K562 (cell line): ENCODE measurements around the gene SEC14L2. TPM values are rescaled to one million over a fixed set of nuclear protein-coding genes. Genes with fewer than 3 reads are reported as not detected.

ENCODE experiments used
- ATAC-seq: fragments of 200-7000 bp; cut with Tn5 transposase; 3 replicates; pipeline ENCODE4 v1.9.1; 2020; ENCODE audit warnings: moderate library complexity
- BruUV-seq: library from RNA; stranded (reverse); fragments of 400-500 nt; replicated peaks from 2 replicates; lab custom pipeline; 2021; lab: Mats Ljungman, UMichigan
- CTCF ChIA-PET: fragments of 300-600 bp; formaldehyde crosslinking; extraction: SDS; loops from one replicate; lab custom pipeline; 2021; ENCODE audit warnings: low intra/inter-chr PET ratio; lab: Yijun Ruan, JAX
- POLR2A ChIA-PET: fragments of 300-600, 350-650 bp; sonication (Branson Sonifier 250); formaldehyde crosslinking; extraction: SDS; loops from one replicate; lab custom pipeline; 2021; ENCODE audit warnings: antibody characterized with exemption, inconsistent platforms; lab: Yijun Ruan, JAX
- DNase-seq, 4 experiments: peaks; one replicate each; pipeline versions ENCODE4 v3.0.0 to v3.0.0-alpha.2; 2011 to 2018; ENCODE audit warnings: low spot score in 3 of 4, mixed read lengths in 3 of 4; ENCODE audit errors: extremely low read depth in 1 of 4
- FAIRE-seq: peaks from 2 replicates; lab custom pipeline; 2011; peaks lifted over from hg19 to GRCh38; lab: Jason Lieb, UNC
- H2AFZ ChIP-seq: 2 replicates; pipeline ENCODE4 v1.6.0; 2011; ENCODE audit warnings: low read depth, low read length, control low read depth, inconsistent platforms
- H3K27ac ChIP-seq: fragments of 200-600 bp; 3 replicates; pipeline ENCODE4 v1.8.0; 2011; ENCODE audit warnings: low read depth, mild to moderate bottlenecking, control low read depth, inconsistent platforms, low read length, moderate library complexity, mixed read lengths; ENCODE audit errors: extremely low read depth
- H3K27me3 ChIP-seq, 2 experiments: fragments of 300-600 bp in 1 of 2; 2 replicates in 1 of 2; 3 replicates in 1 of 2; pipeline versions ENCODE4 v1.6.0 to v1.8.0; 2011; ENCODE audit warnings: inconsistent platforms in 2 of 2, low read length in 2 of 2, mild to moderate bottlenecking in 1 of 2, mixed read lengths in 1 of 2, moderate library complexity in 1 of 2; ENCODE audit not compliant: control insufficient read depth in 2 of 2, insufficient read depth in 2 of 2
- H3K36me3 ChIP-seq: fragments of 300-600 bp; 3 replicates; pipeline ENCODE4 v1.8.0; 2011; ENCODE audit warnings: mild to moderate bottlenecking, low read length, inconsistent platforms; ENCODE audit not compliant: control insufficient read depth, insufficient read depth
- H3K4me1 ChIP-seq, 2 experiments: fragments of 200-600 bp in 1 of 2; replicated peaks in 1 of 2; 2 replicates in 1 of 2; 3 replicates in 1 of 2; pipeline versions ENCODE4 v1.5.1 to v1.8.0; 2011; ENCODE audit warnings: inconsistent platforms in 2 of 2, low read length in 2 of 2, mild to moderate bottlenecking in 1 of 2, mixed read lengths in 1 of 2, moderate library complexity in 1 of 2; ENCODE audit not compliant: control insufficient read depth in 2 of 2, insufficient read depth in 2 of 2
- H3K4me2 ChIP-seq: 2 replicates; pipeline ENCODE4 v1.6.1; 2011; ENCODE audit warnings: low read length, control low read depth, inconsistent platforms, mixed read lengths; ENCODE audit not compliant: insufficient read depth
- H3K4me3 ChIP-seq: fragments of 200-600 bp; sonication (generic), shearing (Covaris generic); 2 replicates; pipeline ENCODE4 v1.5.1; 2016; ENCODE audit warnings: control low read depth, inconsistent platforms
- H3K79me2 ChIP-seq: fragments of 200-600 bp; 3 replicates; pipeline ENCODE4 v1.8.0; 2011; ENCODE audit warnings: low read length, inconsistent platforms; ENCODE audit not compliant: control insufficient read depth, insufficient read depth
- H3K9ac ChIP-seq, 2 experiments: 2 replicates each; pipeline versions ENCODE4 v1.6.0 to v1.6.1; 2011; ENCODE audit warnings: low read depth in 2 of 2, low read length in 2 of 2, control low read depth in 1 of 2, inconsistent platforms in 1 of 2, mild to moderate bottlenecking in 1 of 2, mixed read lengths in 1 of 2; ENCODE audit not compliant: insufficient read depth in 1 of 2
- H3K9me1 ChIP-seq: one replicate; pipeline ENCODE4 v1.6.0; 2011; ENCODE audit warnings: inconsistent platforms, mild to moderate bottlenecking, low read length, moderate library complexity; ENCODE audit not compliant: control insufficient read depth, insufficient read depth
- H3K9me3 ChIP-seq: replicated peaks from 2 replicates; pipeline ENCODE4 v1.5.1; 2011; ENCODE audit warnings: low read depth, low read length, inconsistent platforms; ENCODE audit not compliant: control insufficient read depth, insufficient read depth
- H4K20me1 ChIP-seq: replicated peaks from 2 replicates; pipeline ENCODE4 v1.6.1; 2011; ENCODE audit warnings: low read length, inconsistent platforms, mixed read lengths; ENCODE audit not compliant: control insufficient read depth, insufficient read depth
- CTCF ChIP-seq, 3 experiments: IDR thresholded peaks in 2 of 3; conservative IDR thresholded peaks in 1 of 3; 2 replicates each; pipeline ENCODE4 v1.5.1; 2011 to 2012; ENCODE audit warnings: low read length in 3 of 3, mild to moderate bottlenecking in 3 of 3, control low read depth in 2 of 3, improper control_type of control experiment in 1 of 3, inconsistent platforms in 1 of 3, low read depth in 1 of 3, mixed read lengths in 1 of 3, moderate library complexity in 1 of 3; ENCODE audit not compliant: insufficient read depth in 2 of 3
- KLF13 ChIP-seq: fragments of 450-650 bp; IDR thresholded peaks from 2 replicates; pipeline ENCODE4 v1.6.1; 2016; ENCODE audit warnings: missing genetic modification characterization, low read depth, mild to moderate bottlenecking, missing compliant biosample characterization, moderate library complexity, borderline replicate concordance
- POU5F1 ChIP-seq: fragments of 150-350 bp; IDR thresholded peaks from 2 replicates; pipeline ENCODE4 v1.6.1; 2014; ENCODE audit warnings: borderline replicate concordance, low read length, low read depth, mild to moderate bottlenecking; ENCODE audit not compliant: partially characterized antibody
- RAD21 ChIP-seq, 2 experiments: fragments of 250-450 bp in 1 of 2; fragments of 450-650 bp in 1 of 2; sonication (Bioruptor Pico) in 1 of 2; formaldehyde crosslinking in 1 of 2; IDR thresholded peaks in 1 of 2; conservative IDR thresholded peaks in 1 of 2; 2 replicates each; pipeline versions ENCODE4 v1.4.0 to v1.8.0; 2020 to 2022; ENCODE audit warnings: mild to moderate bottlenecking in 2 of 2, moderate library complexity in 1 of 2
- RBM25 ChIP-seq: fragments of 200-400 bp; formaldehyde crosslinking; IDR thresholded peaks from 2 replicates; pipeline ENCODE4 v1.6.1; 2018; ENCODE audit warnings: low read length, low read depth, moderate library complexity; ENCODE audit not compliant: severe bottlenecking
- RCOR1 ChIP-seq, 2 experiments: IDR thresholded peaks; 2 replicates each; pipeline ENCODE4 v1.6.1; 2012; ENCODE audit warnings: low read depth in 2 of 2, low read length in 2 of 2, borderline replicate concordance in 1 of 2, improper control_type of control experiment in 1 of 2
- ZKSCAN3 ChIP-seq: fragments of 250-450 bp; sonication (Bioruptor Pico); IDR thresholded peaks from 2 replicates; pipeline ENCODE4 v1.4.0; 2020
- WGBS: fragments of 100-300 bp; shearing (Covaris generic); methylation state at CpG from one replicate; pipeline ENCODE4 v1.1.6; 2016; ENCODE audit warnings: low coverage, mixed read lengths; ENCODE audit not compliant: insufficient coverage; ENCODE audit errors: missing lambda C conversion rate; 5-methylcytosine and 5-hydroxymethylcytosine counted together
- in situ Hi-C: fragments of 300-500 bp; cut with MboI; formaldehyde crosslinking; loops from 4 replicates; pipeline ENCODE4 v1.15.0; 2018; ENCODE audit warnings: inconsistent platforms, mixed read lengths
- intact Hi-C: fragments of 100-400 bp; cut with micrococcal nuclease; formaldehyde crosslinking; loops from 2 replicates; pipeline ENCODE4 v1.14.2; 2022
- polyA plus RNA-seq, 8 experiments: library from polyadenylated mRNA; depleted of rRNA in 4 of 8; stranded (reverse) in 5 of 8; unstranded in 3 of 8; fragments of >200 nt; fragmentation: Nextera tagmentation in 2 of 8; fragmentation: Illumina TruSeq in 1 of 8; extraction: Ambion mirVana in 2 of 8; extraction: Trizol in 1 of 8; gene quantifications; 2 replicates each; pipeline versions ENCODE4 v1.2.1 to v1.2.3, GENCODE V29; 2011 to 2014; ENCODE audit warnings: inconsistent platforms in 1 of 8, missing spikeins in 1 of 8
- total RNA-seq, 7 experiments: library from RNA; depleted of rRNA in 6 of 7; stranded (reverse); fragments of >200 nt in 6 of 7; fragmentation: Illumina TruSeq in 2 of 7; extraction: Trizol in 2 of 7; gene quantifications; 2 replicates each; pipeline versions ENCODE4 v1.2.1 to v1.2.3, GENCODE V29; 2011 to 2021; ENCODE audit warnings: low replicate concordance in 1 of 7

Gene SEC14L2
- total and polyA plus RNA-seq, 9 of the 15 experiments (the other 6 are each of a cell fraction or from before 2014, with no cell fraction given): 0.03 to 0.17 (median 0.10) TPM

DNA sequence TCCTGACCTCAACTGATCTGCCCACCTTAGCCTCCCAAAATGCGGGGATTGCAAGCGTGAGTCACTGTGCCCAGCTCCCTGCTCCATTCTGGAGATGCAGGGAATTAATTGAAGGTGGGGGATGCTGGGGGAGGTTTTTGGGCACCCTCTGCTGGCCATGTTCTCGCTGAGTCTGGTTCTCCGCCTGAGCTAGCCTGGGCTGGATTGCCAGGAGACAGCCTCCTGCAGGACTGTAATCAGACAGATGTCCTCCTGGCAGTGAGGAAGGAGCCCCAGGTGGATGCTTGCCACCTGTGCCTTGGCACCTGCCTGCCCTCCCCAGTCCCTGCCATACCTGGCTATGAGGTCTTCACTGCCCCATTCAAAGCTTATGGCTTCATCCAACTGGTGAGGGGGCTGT is 34.1 kb downstream of the SEC14L2 start:
- H3K27me3 ChIP-seq: no peaks in the 10 kb centered on the region
- FAIRE-seq (no peak), ATAC-seq (no peak)
- H4K20me1 ChIP-seq: no peaks in the 10 kb centered on the region
- in situ Hi-C loops: no loop called here
- no peak overlapping the region for H3K4me2 ChIP-seq
- peaks cover 15% of the 10 kb centered on the region; the same call in 2 of the 3 replicates for H3K79me2 ChIP-seq
- no peaks in the 10 kb centered on the region; the same call in none of the 2 replicates for H3K9me3 ChIP-seq
- H3K27ac ChIP-seq: no peak overlapping the region
- H2AFZ ChIP-seq: no peak overlapping the region
- intact Hi-C loops: no loop called here
- no peak overlapping the region for H3K4me3 ChIP-seq
- TF ChIP-seq RBM25: peak; percentile 25
- TF ChIP-seq POU5F1: no peak
- TF ChIP-seq CTCF (IDR thresholded peaks at IDR 0.05 in 2 of 3, conservative IDR thresholded peaks at IDR 0.05 in 1 of 3; ENCODE audit: insufficient read depth in 2 of 3, low read depth in 1 of 3, low read length in 3 of 3): peak in 2 of 3 experiments; percentile 12 to 30; a peak in 2 of 6 replicates
- TF ChIP-seq RAD21 (CRISPR knock-in tag; conservative IDR thresholded peaks at IDR 0.05 in 1 of 2, IDR thresholded peaks at IDR 0.05 in 1 of 2): 0 out of 4 replicates have a peak, but pooled peaks of 1 of the 2 experiments have one; percentile 30
- peak; percentile 61; the same call in 1 of the 2 replicates for TF ChIP-seq ZKSCAN3
- TF ChIP-seq RCOR1 (IDR thresholded peaks at IDR 0.05; ENCODE audit: borderline replicate concordance in 1 of 2, low read depth in 2 of 2, low read length in 2 of 2): 0 out of 4 replicates have a peak, but pooled peaks of 1 of the 2 experiments have one; percentile 13
- TF ChIP-seq KLF13 (tag): no peak
- TF ChIP-seq, all 486 proteins: peak for 5
- BruUV-seq: no TSS peak
- 17% methylated on average over 4 of the region's 4 CpGs for WGBS
- POLR2A ChIA-PET: interaction anchor here (1.6 kb wide), 1 partner anchor 9 kb away, joined by 4 read pairs; no protein-coding TSS in a partner anchor
- H3K9ac ChIP-seq: no peak overlapping the region
- CTCF ChIA-PET: no interaction called here
- no peaks in the 10 kb centered on the region for H3K9me1 ChIP-seq
- H3K4me1 ChIP-seq: peaks cover 20 to 22% of the 10 kb centered on the region in 2 experiments; a peak in 4 of 5 replicates
- peak in 1 of 4 experiments; percentile 36 for DNase-seq
- H3K36me3 ChIP-seq: peaks cover 25% of the 10 kb centered on the region; the same call in 2 of the 3 replicates
